AG09319 (cell line): ENCODE data around the gene KCNH4.

Experiments used
- DNase-seq: peaks from one replicate; pipeline ENCODE4 v3.0.0-alpha.2; 2010; ENCODE audit warnings: low read depth; ENCODE audit errors: extremely low read depth
- TF ChIP-seq, protein P1 (sequence below): IDR thresholded peaks from 2 replicates; pipeline ENCODE4 v1.5.1; 2011; ENCODE audit warnings: low read depth, mild to moderate bottlenecking, inconsistent platforms, low read length, moderate library complexity

Gene KCNH4

DNA sequence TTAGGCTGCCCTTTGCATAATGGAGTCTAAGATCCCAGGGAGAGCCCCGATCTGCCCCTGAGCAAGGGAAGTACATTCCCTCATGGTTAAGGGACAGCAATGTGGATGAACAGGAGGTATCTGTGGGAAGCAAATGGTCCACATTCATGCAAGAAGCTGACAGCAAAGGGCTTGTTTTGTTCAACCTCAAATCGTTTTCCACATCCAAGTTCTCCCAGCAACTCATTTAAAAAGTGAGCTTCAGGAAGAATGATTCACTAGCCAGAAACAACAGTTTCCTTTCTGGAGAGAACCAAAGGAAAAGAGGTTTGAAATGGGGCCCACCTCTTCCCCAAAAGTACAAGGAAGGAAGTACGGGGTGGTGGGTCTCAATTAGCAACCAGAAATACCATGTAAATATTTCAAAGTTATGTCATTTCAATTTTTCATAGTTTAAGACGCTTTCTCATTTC is 48.9 kb downstream of the KCNH4 start:
- DNase-seq, result no peak
- TF ChIP-seq, protein P1, sequence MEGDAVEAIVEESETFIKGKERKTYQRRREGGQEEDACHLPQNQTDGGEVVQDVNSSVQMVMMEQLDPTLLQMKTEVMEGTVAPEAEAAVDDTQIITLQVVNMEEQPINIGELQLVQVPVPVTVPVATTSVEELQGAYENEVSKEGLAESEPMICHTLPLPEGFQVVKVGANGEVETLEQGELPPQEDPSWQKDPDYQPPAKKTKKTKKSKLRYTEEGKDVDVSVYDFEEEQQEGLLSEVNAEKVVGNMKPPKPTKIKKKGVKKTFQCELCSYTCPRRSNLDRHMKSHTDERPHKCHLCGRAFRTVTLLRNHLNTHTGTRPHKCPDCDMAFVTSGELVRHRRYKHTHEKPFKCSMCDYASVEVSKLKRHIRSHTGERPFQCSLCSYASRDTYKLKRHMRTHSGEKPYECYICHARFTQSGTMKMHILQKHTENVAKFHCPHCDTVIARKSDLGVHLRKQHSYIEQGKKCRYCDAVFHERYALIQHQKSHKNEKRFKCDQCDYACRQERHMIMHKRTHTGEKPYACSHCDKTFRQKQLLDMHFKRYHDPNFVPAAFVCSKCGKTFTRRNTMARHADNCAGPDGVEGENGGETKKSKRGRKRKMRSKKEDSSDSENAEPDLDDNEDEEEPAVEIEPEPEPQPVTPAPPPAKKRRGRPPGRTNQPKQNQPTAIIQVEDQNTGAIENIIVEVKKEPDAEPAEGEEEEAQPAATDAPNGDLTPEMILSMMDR, result no peak

DNA sequence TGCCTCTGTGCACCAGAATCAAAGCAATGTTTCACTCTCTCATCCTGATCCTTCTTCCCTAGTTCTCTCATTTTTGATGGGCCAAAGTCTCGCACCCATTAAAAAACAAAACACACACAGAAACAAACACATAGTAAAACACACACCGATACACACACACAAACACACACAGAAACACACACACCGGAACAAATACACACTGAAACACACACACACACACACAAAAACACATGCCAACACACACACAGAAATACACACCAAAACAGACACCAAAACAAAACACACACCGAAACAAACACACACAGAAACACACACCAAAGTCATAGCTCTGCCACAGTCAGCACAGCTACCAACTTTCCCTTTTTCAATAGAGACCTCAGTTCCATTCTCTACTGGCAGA is 49.7 kb downstream of the KCNH4 start:
- TF ChIP-seq, protein P1, result no peak
- no peak for DNase-seq

DNA sequence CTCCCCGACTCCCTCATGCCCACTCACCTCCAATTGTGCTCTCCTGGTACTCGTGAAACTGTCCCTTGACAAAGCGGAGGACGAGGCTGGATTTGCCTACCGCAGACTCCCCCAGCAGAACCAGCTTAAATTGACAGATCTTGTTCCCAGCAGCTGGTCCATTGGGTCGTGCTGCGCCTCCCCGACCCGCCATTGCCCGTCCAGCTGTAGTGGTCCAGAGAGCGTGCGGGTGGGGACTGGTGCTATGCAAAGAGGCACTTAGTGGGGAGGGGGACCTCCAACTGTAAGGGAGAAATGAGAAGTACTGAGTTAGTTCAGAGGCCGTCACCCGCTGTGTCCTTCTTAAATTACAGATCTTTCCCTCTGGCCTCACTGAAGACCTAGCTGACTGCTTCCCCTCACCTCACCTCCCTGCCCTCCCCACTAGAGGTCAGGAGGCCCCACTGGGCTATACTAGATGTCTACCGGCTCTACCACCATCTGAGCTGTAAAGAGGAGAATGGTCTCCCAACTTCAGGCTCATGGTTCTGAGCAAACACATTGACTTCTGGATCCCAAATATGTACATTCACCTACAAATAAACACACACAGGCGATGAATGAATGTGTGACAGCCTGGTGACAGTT is 50.5 kb downstream of the KCNH4 start:
- no peak for DNase-seq
- TF ChIP-seq, protein P1, result no peak

DNA sequence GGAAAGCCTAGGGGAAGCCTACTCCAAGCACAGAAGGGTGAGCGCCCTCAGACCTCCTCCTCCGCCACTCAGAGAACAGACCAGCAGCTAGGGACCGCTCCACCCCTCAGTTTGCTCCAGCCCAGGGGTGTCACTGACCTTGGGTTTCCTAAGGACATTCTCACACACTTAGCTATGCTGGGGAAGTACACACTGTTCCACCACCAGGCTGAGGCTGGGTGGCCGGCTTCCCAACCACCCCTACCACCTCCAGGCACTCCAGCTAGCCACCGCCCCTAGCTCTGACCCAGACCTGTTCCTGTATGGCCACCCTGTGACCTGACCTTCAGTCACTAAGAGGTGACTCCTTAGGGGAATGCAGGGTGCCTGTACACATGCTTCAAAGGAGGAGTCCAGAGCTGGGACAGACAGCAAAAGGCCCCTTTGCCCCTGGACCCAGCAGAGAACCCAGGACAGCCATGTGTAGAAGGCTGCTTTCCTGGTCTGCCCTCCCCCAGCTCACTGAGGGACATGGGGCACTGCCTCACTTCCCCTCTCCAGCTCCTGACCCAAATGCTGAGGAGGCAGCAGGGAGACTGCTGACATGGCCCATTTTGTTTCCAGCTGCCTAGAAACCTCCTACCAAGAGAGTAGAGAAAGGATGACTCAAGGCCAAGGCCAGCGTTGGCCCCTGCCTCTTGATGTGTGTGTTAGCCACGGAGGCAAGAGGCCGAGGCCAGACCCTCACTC is 51.7 kb downstream of the KCNH4 start:
- DNase-seq, result no peak
- TF ChIP-seq, protein P1, result no peak

DNA sequence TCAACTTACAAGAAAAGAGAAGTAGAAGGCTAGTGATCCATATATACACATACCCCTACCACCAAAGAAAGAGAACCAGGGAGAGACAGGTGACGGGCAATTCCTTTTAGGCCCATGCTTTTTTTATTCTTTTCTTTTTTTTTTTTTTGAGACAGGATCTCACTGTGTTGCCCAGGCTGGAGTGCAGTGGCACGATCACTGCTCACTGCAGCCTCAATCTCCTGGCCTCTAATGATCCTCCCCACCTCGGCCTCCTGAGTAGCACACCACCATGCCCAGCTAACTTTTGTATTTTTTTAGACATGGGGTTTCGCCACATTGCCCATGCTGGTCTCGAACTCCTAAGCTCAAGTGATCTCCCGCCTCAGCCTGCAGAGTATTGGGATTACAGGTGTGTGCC is 53.5 kb downstream of the KCNH4 start:
- no peak for DNase-seq
- TF ChIP-seq, protein P1, result no peak

DNA sequence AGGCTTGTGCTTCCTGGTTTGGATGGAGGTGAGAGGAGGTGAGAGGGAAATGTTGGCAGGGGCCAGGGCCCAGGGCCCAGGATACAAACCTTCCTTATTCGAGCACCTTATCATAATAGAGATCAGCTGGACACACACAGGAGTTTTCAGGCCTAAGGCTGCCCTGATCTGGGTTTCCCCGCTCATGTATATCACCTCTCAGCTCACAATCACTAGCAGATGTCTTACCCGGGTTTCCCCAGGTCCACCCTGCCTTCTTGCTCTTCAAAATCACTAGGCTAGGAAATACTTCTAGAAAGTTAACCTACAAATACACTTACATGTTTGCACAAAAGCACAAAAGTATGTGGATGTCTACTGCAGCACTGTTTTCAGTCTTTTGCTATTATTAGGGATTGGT is 54.1 kb downstream of the KCNH4 start:
- no peak for DNase-seq
- TF ChIP-seq, protein P1, result no peak

DNA sequence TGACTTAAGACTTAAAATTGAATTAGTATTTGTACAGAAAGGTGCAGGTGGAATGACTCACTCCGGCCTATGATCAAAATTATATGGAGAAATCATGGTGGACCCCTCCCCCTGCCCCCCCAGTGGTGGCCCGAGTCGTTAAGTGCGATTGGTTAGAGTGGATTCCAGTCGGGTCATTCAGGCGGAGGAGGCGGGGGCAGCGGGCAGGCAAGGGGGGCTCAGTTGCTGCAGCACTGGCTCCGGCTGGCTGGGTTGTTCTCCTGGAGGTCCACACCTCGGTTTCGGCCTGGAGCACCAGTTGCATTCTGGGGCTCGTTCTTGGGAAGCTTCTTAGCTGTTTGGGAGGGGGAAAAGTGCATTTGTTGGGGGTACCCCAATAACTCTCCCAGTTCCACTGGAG is 55.4 kb downstream of the KCNH4 start:
- TF ChIP-seq, protein P1, result no peak
- DNase-seq, result no peak
